HEK293T (cell line): ENCODE results near the gene SUGCT.

ENCODE experiments used
- CTCF ChIA-PET: fragments of 350-600 bp; formaldehyde crosslinking; extraction: SDS; loops from one replicate; lab custom pipeline; 2021; ENCODE audit warnings: antibody characterized with exemption, inconsistent platforms; lab: Yijun Ruan, JAX
- POLR2A ChIA-PET: fragments of 350-600 bp; formaldehyde crosslinking; extraction: SDS; loops from one replicate; lab custom pipeline; 2020; ENCODE audit warnings: antibody characterized with exemption, inconsistent platforms; lab: Yijun Ruan, JAX
- DNase-seq: peaks from one replicate; pipeline ENCODE4 v3.0.0; 2012; ENCODE audit warnings: mixed read lengths; ENCODE audit errors: extremely low spot score
- ARNT ChIP-seq: fragments of 450-650 bp; IDR thresholded peaks from 2 replicates; pipeline ENCODE4 v1.6.1; 2017; ENCODE audit warnings: mild to moderate bottlenecking
- BHLHE40 ChIP-seq: fragments of 450-650 bp; IDR thresholded peaks from 2 replicates; pipeline ENCODE4 v1.6.1; 2016; ENCODE audit warnings: mild to moderate bottlenecking, moderate library complexity, borderline replicate concordance
- CTBP1 ChIP-seq: fragments of 450-650 bp; IDR thresholded peaks from 2 replicates; pipeline ENCODE4 v1.6.1; 2016; ENCODE audit warnings: borderline replicate concordance
- ELF4 ChIP-seq: fragments of 450-650 bp; IDR thresholded peaks from 2 replicates; pipeline ENCODE4 v1.6.1; 2017; ENCODE audit warnings: antibody characterized with exemption
- FOXA1 ChIP-seq: fragments of 450-650 bp; IDR thresholded peaks from 2 replicates; pipeline ENCODE4 v1.6.1; 2016; ENCODE audit warnings: mild to moderate bottlenecking
- FOXK2 ChIP-seq: fragments of 450-650 bp; IDR thresholded peaks from 2 replicates; pipeline ENCODE4 v1.6.1; 2016; ENCODE audit warnings: mild to moderate bottlenecking
- FOXM1 ChIP-seq: fragments of 450-650 bp; IDR thresholded peaks from 2 replicates; pipeline ENCODE4 v1.6.1; 2017; ENCODE audit warnings: mild to moderate bottlenecking, borderline replicate concordance
- HDGF ChIP-seq: fragments of 450-650 bp; IDR thresholded peaks from 2 replicates; pipeline ENCODE4 v1.6.1; 2017; ENCODE audit warnings: antibody characterized with exemption, borderline replicate concordance
- L3MBTL2 ChIP-seq: fragments of 450-650 bp; conservative IDR thresholded peaks from 2 replicates; pipeline ENCODE4 v1.6.1; 2016; ENCODE audit warnings: mild to moderate bottlenecking
- LEF1 ChIP-seq: fragments of 450-650 bp; IDR thresholded peaks from 2 replicates; pipeline ENCODE4 v1.6.1; 2017; ENCODE audit warnings: mild to moderate bottlenecking, borderline replicate concordance
- NFRKB ChIP-seq: fragments of 450-650 bp; IDR thresholded peaks from 2 replicates; pipeline ENCODE4 v1.6.1; 2016; ENCODE audit warnings: mild to moderate bottlenecking, moderate library complexity
- PKNOX1 ChIP-seq: fragments of 450-650 bp; IDR thresholded peaks from 2 replicates; pipeline ENCODE4 v1.6.1; 2016
- SP1 ChIP-seq: fragments of 450-650 bp; IDR thresholded peaks from 2 replicates; pipeline ENCODE4 v1.6.1; 2017
- SUZ12 ChIP-seq: fragments of 450-650 bp; IDR thresholded peaks from 2 replicates; pipeline ENCODE4 v1.6.1; 2016; ENCODE audit warnings: mild to moderate bottlenecking
- TARDBP ChIP-seq: fragments of 450-650 bp; IDR thresholded peaks from 2 replicates; pipeline ENCODE4 v1.6.1; 2016
- ZNF384 ChIP-seq: fragments of 450-650 bp; IDR thresholded peaks from 2 replicates; pipeline ENCODE4 v1.6.1; 2016

Gene SUGCT

GRCh38 chr7:40134428-40135316 is at the start of gene SUGCT, which contains the start of gene MPLKIP:
Gene SUGCT (plus strand): TSS chr7:40135005.
Gene MPLKIP (minus strand): TSS chr7:40134622. CDS start chr7:40134567, 55 bp downstream.
- peak; percentile 92 for DNase-seq
- CTCF ChIA-PET = interaction anchor here (0.5 to 1.2 kb wide), 5 partner anchors 8 to 1937 kb away, joined by 3 to 4 read pairs (median 3); no protein-coding TSS in a partner anchor
- POLR2A ChIA-PET = interaction anchor here (1.0 to 1.3 kb wide), 5 partner anchors 9 to 184 kb away, joined by 3 to 6 read pairs (median 5); no protein-coding TSS in a partner anchor
- TF ChIP-seq PKNOX1 (no peak), L3MBTL2 (peak; percentile 94), FOXK2 (0 out of 2 replicates have a peak, but pooled peaks have one; percentile 23), ARNT (peak; percentile 54; the same call in 1 of the 2 replicates), FOXM1 (0 out of 2 replicates have a peak, but pooled peaks have one; percentile 32), CTBP1 (peak; percentile 80; the same call in 1 of the 2 replicates), FOXA1 (no peak), ZNF384 (no peak), ELF4 (peak; percentile 46; the same call in 1 of the 2 replicates), SUZ12 (no peak), SP1 (peak; percentile 57; the same call in 1 of the 2 replicates), NFRKB (peak; percentile 27; the same call in 1 of the 2 replicates), BHLHE40 (no peak), TARDBP (no peak), LEF1 (peak; percentile 28; the same call in 1 of the 2 replicates), HDGF (no peak)

GRCh38 chr7:40092182-40092581 is 42.6 kb upstream of the SUGCT start:
- TF ChIP-seq L3MBTL2 (no peak), CTBP1 (no peak), FOXK2 (no peak), ZNF384 (no peak), TARDBP (no peak), NFRKB (no peak), HDGF (no peak), SP1 (no peak), FOXA1 (no peak), LEF1 (no peak), FOXM1 (no peak), BHLHE40 (no peak)
- ChIA-PET POLR2A (no interaction called here), CTCF (interaction anchor here (0.7 kb wide), 1 partner anchor 1149 kb away, joined by 3 read pairs; no protein-coding TSS in a partner anchor)
- no peak for DNase-seq

DNA sequence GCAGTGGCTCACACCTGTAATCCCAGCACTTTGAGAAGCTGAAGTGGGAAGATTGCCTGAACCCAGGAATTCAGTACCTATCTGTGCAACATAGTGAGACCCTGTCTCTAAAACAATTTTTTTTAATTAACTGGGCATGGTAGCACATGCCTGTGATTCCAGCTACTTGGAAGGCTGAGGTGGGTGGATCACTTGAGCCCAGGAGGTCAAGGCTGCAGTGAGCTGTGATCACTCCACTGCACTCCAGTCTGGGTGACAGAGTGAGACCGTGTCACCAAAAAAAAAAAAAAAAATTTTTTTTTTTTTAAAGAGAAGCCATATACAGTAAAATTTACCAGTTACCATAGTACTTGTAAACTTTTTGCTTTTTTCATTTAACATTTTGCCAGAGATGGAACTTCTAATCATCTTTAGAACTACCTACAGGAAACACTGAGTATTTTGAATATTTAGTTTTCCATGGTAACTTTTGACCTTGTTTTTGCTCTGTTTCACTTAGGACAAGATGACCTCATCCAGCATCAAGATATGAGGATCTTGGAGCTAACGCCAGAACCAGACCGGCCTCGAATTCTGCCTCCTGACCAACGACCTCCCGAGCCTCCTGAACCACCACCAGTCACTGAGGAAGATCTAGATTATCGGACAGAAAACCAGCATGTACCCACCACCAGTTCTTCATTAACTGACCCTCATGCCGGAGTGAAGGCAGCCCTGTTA is 41.0 kb upstream of the SUGCT start:
- TF ChIP-seq LEF1 (no peak), ARNT (no peak)
- ChIA-PET CTCF (interaction anchor here (0.6 kb wide), 1 partner anchor 640 kb away, joined by 3 read pairs; no protein-coding TSS in a partner anchor), POLR2A (no interaction called here)
- DNase-seq = no peak

DNA sequence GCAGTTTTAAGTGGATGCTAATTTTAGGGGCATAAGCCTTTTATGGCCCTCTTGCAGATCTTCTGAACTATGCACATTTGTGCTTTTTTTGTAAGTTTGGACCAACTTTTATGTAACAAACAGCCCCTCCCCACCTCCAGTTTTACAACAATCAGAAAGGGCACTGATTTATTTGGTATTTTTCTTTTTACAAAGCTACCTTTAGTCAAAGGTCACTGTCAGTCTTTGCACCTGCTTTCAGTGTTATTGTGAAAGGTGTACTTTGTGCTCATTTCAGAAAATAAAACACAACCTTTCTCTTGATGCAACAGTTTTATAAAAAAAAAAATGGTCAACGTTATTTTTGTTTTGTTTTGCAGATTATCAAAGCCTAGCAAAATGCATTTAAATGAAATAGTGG is 39.6 kb upstream of the SUGCT start:
- POLR2A ChIA-PET = no interaction called here
- CTCF ChIA-PET = no interaction called here

GRCh38 chr7:40095695-40096327 is 39.0 kb upstream of the SUGCT start:
- no peak for DNase-seq
- TF ChIP-seq ELF4 (no peak), ZNF384 (no peak), SUZ12 (no peak), TARDBP (no peak), SP1 (no peak)
- ChIA-PET CTCF (no interaction called here), POLR2A (no interaction called here)

More for the DNA sequence above, 39.6 kb upstream of the SUGCT start:
- TF ChIP-seq FOXK2 = no peak
- TF ChIP-seq TARDBP = no peak
- no peak for TF ChIP-seq HDGF
- no peak for TF ChIP-seq ELF4
- no peak for TF ChIP-seq BHLHE40
- TF ChIP-seq NFRKB = no peak
- TF ChIP-seq SP1 = no peak
- no peak for TF ChIP-seq L3MBTL2
- TF ChIP-seq CTBP1 = no peak
- no peak for TF ChIP-seq FOXM1
- no peak for TF ChIP-seq ARNT
- TF ChIP-seq SUZ12 = no peak
- no peak for TF ChIP-seq FOXA1
- no peak for TF ChIP-seq ZNF384
- TF ChIP-seq LEF1 = no peak
- no peak for DNase-seq

GRCh38 chr7:40097728-40098127 is 37.1 kb upstream of the SUGCT start:
- ChIA-PET CTCF (interaction anchor here (0.6 kb wide), 1 partner anchor 202 kb away, joined by 3 read pairs; no protein-coding TSS in a partner anchor), POLR2A (interaction anchor here (1.1 kb wide), 1 partner anchor 36 kb away, joined by 3 read pairs; the partner anchor contains the start of gene MPLKIP)
- DNase-seq = no peak
- TF ChIP-seq FOXA1 = no peak
- TF ChIP-seq ZNF384 = no peak
- peak; percentile 15; the same call in 1 of the 2 replicates for TF ChIP-seq PKNOX1
